MM.1S (cell line): ENCODE measurements around the gene KEAP1.

Source experiments
- DNase-seq: peaks from one replicate; pipeline ENCODE4 v3.0.0-alpha.2; 2015
- H2AFZ ChIP-seq: fragments of 300-600 bp; sonication (generic); 2 replicates; pipeline ENCODE4 v1.6.0; 2016; ENCODE audit warnings: antibody characterized with exemption, low read length
- H3F3A ChIP-seq: fragments of 300-600 bp; sonication (generic); 2 replicates; pipeline ENCODE4 v1.6.1; 2016; ENCODE audit warnings: mild to moderate bottlenecking, antibody characterized with exemption, low read length, moderate library complexity, mixed read lengths; ENCODE audit not compliant: insufficient read depth
- H3K27ac ChIP-seq: fragments of 300-600 bp; sonication (generic); 2 replicates; pipeline ENCODE4 v1.5.1; 2016; ENCODE audit warnings: mild to moderate bottlenecking, low read length
- H3K27me3 ChIP-seq: fragments of 300-600 bp; sonication (generic); replicated peaks from 2 replicates; pipeline ENCODE4 v1.6.0; 2016; ENCODE audit warnings: low read length; ENCODE audit not compliant: insufficient read depth
- H3K36me3 ChIP-seq: fragments of 300-600 bp; sonication (generic); replicated peaks from 2 replicates; pipeline ENCODE4 v1.6.1; 2016; ENCODE audit warnings: mild to moderate bottlenecking, low read length, mixed read lengths; ENCODE audit not compliant: insufficient read depth
- H3K4me1 ChIP-seq: fragments of 300-600 bp; sonication (generic); 2 replicates; pipeline ENCODE4 v1.6.1; 2016; ENCODE audit warnings: low read length, mixed read lengths
- H3K4me2 ChIP-seq: fragments of 300-600 bp; sonication (generic); 2 replicates; pipeline ENCODE4 v1.6.0; 2016; ENCODE audit warnings: low read depth, low read length
- H3K4me3 ChIP-seq: fragments of 300-600 bp; sonication (generic); 2 replicates; pipeline ENCODE4 v1.5.1; 2016; ENCODE audit warnings: low read length, mixed read lengths
- H3K79me2 ChIP-seq: fragments of 300-600 bp; sonication (generic); 2 replicates; pipeline ENCODE4 v1.6.1; 2016; ENCODE audit warnings: mixed run types, low read length, mixed read lengths
- H3K9ac ChIP-seq: fragments of 300-600 bp; sonication (generic); 2 replicates; pipeline ENCODE4 v1.6.1; 2016; ENCODE audit warnings: low read length, mixed read lengths
- H3K9me2 ChIP-seq: fragments of 300-600 bp; sonication (generic); replicated peaks from 2 replicates; pipeline ENCODE4 v1.6.1; 2016; ENCODE audit warnings: mild to moderate bottlenecking, low read length, mixed read lengths; ENCODE audit not compliant: insufficient read depth
- H3K9me3 ChIP-seq: fragments of 300-600 bp; sonication (generic); replicated peaks from 2 replicates; pipeline ENCODE4 v1.6.1; 2016; ENCODE audit warnings: mild to moderate bottlenecking, low read length, mixed read lengths; ENCODE audit not compliant: insufficient read depth
- H4K20me1 ChIP-seq: fragments of 300-600 bp; sonication (generic); 2 replicates; pipeline ENCODE4 v1.6.1; 2016; ENCODE audit warnings: mild to moderate bottlenecking, low read length, moderate library complexity, mixed read lengths; ENCODE audit not compliant: insufficient read depth
- EZH2 ChIP-seq: fragments of 300-600 bp; sonication (generic); optimal IDR thresholded peaks from 2 replicates; pipeline ENCODE3; 2017; ENCODE audit warnings: low read depth, mild to moderate bottlenecking, antibody characterized with exemption, low read length, mixed read lengths
- EZH2phosphoT487 ChIP-seq: fragments of 300-600 bp; sonication (generic); IDR thresholded peaks from 2 replicates; pipeline ENCODE4 v1.6.1; 2018; ENCODE audit warnings: antibody characterized with exemption, low read length
- TF ChIP-seq, protein P1 (sequence below): fragments of 300-600 bp; sonication (generic); IDR thresholded peaks from 2 replicates; pipeline ENCODE4 v1.5.1; 2016; ENCODE audit warnings: antibody characterized with exemption, low read length, mixed read lengths

The KEAP1 gene

GRCh38 chr19:10502524-10503001 is 593 bp downstream of the KEAP1 start:
- peak overlapping the region; percentile 96 for H3K4me2 ChIP-seq
- no peaks in the 10 kb centered on the region for H4K20me1 ChIP-seq
- TF ChIP-seq EZH2 = no peak
- TF ChIP-seq, protein P1, sequence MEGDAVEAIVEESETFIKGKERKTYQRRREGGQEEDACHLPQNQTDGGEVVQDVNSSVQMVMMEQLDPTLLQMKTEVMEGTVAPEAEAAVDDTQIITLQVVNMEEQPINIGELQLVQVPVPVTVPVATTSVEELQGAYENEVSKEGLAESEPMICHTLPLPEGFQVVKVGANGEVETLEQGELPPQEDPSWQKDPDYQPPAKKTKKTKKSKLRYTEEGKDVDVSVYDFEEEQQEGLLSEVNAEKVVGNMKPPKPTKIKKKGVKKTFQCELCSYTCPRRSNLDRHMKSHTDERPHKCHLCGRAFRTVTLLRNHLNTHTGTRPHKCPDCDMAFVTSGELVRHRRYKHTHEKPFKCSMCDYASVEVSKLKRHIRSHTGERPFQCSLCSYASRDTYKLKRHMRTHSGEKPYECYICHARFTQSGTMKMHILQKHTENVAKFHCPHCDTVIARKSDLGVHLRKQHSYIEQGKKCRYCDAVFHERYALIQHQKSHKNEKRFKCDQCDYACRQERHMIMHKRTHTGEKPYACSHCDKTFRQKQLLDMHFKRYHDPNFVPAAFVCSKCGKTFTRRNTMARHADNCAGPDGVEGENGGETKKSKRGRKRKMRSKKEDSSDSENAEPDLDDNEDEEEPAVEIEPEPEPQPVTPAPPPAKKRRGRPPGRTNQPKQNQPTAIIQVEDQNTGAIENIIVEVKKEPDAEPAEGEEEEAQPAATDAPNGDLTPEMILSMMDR = no peak
- no peak for TF ChIP-seq EZH2phosphoT487
- H3K27me3 ChIP-seq = no peaks in the 10 kb centered on the region
- peak overlapping the region; percentile 99 for H3K9ac ChIP-seq
- H3K36me3 ChIP-seq = peaks cover 8% of the 10 kb centered on the region; the same call in 1 of the 2 replicates
- peaks cover 19% of the 10 kb centered on the region for H3K4me1 ChIP-seq
- H3K9me3 ChIP-seq = no peaks in the 10 kb centered on the region
- H3K9me2 ChIP-seq = no peaks in the 10 kb centered on the region
- H3K4me3 ChIP-seq = peak overlapping the region; percentile 95
- peak overlapping the region; percentile 79 for H3K27ac ChIP-seq
- peaks cover 24% of the 10 kb centered on the region for H3F3A ChIP-seq
- peak overlapping the region; percentile 51 for H2AFZ ChIP-seq
- peaks cover 50% of the 10 kb centered on the region for H3K79me2 ChIP-seq
- peak; percentile 94 for DNase-seq

DNA sequence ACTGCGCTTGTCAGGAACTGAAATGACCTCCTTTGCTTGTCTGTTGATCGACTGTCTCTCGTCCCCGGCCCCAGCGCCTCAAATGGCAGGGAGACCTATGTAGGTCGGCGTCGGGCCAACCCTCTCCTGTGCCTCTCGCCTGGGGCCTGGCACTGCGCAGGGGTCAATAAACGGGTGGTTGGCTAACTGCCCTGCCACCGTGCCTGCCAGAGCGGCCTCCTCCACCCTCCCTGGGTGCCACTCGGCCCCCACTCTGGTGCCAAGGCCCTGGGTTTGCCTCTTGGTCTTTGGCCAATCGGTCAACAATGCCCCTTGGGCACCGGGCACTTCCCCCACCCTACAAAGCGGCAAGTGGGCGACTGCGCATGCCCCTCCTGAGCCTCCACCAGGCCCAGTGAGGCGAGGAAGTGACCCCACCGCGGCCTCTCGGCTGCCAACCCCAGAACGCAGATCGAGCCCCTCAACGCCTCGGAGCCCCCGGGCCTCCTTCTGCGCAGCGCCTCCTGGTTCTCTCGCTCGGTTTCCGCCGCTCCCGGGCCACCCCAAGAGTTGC is 1.1 kb downstream of the KEAP1 start:
- H3K4me1 ChIP-seq = peaks cover 19% of the 10 kb centered on the region
- no peaks in the 10 kb centered on the region for H3K27me3 ChIP-seq
- H3K36me3 ChIP-seq = peaks cover 8% of the 10 kb centered on the region; the same call in 1 of the 2 replicates
- peak overlapping the region; percentile 51 for H2AFZ ChIP-seq
- no peaks in the 10 kb centered on the region for H4K20me1 ChIP-seq
- H3K79me2 ChIP-seq = peaks cover 55% of the 10 kb centered on the region
- H3K9me2 ChIP-seq = no peaks in the 10 kb centered on the region
- H3F3A ChIP-seq = peaks cover 24% of the 10 kb centered on the region
- H3K4me3 ChIP-seq = peak overlapping the region; percentile 95
- TF ChIP-seq EZH2 (no peak), EZH2phosphoT487 (no peak)
- TF ChIP-seq, protein P1 = no peak
- peak; percentile 48 for DNase-seq
- peak overlapping the region; percentile 99 for H3K9ac ChIP-seq
- H3K4me2 ChIP-seq = peak overlapping the region; percentile 96
- H3K27ac ChIP-seq = peak overlapping the region; percentile 79
- no peaks in the 10 kb centered on the region for H3K9me3 ChIP-seq

GRCh38 chr19:10500247-10500592 is 2.9 kb downstream of the KEAP1 start:
- H3K4me2 ChIP-seq = 0 out of 2 replicates have a peak overlapping the region, but pooled peaks have one; percentile 32
- peaks cover 74% of the 10 kb centered on the region for H3K79me2 ChIP-seq
- H3K27ac ChIP-seq = no peak overlapping the region
- no peaks in the 10 kb centered on the region for H4K20me1 ChIP-seq
- H2AFZ ChIP-seq = no peak overlapping the region
- no peak overlapping the region for H3K4me3 ChIP-seq
- H3K9me2 ChIP-seq = no peaks in the 10 kb centered on the region
- H3K4me1 ChIP-seq = peaks cover 19% of the 10 kb centered on the region
- H3F3A ChIP-seq = peaks cover 20% of the 10 kb centered on the region
- no peak overlapping the region for H3K9ac ChIP-seq
- no peaks in the 10 kb centered on the region for H3K9me3 ChIP-seq
- H3K27me3 ChIP-seq = no peaks in the 10 kb centered on the region
- peaks cover 8% of the 10 kb centered on the region; the same call in 1 of the 2 replicates for H3K36me3 ChIP-seq
- TF ChIP-seq EZH2phosphoT487 (no peak), EZH2 (no peak)
- TF ChIP-seq, protein P1 = no peak
- DNase-seq = no peak
